Measurements from ENCODE around the gene KIF26A.
A peak's percentile ranks its signal among the peaks of the same experiment; 100 is the strongest.

KIF26A gene

DNA sequence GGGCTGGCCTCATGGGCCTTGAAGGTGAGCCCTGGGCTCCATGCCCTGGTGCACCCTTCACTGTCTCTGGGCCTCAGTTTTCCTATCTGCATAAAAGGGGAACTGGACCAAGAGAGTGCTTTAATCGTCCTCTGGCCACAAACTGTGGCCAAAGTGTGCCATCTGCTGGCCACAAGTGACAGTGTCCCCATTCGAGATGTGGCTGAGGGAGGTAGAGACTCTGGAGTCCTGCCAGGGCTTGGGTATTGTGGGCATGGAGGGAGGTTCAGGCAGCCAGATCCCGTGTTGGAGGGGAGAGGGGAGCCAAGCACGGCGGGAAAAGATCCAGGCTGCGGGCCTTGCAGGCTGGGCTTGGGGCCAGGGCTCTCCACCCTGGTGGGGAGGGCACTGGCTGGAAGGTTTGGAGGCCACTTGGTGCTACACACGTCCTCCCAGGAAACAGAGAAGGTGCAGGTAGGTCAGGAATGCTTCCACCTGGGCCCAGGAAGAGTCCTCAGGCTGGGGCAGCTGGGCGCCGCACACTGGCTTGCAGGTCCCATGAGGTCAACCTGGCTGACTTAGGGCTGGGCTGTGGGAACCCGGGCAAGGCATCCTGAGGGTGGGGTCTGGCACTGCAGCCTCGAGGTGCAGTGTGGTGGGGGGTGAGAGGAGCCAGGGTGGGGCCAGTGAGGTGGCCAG, 7.3 kb upstream of the KIF26A start:
- peak; percentile 37 for DNase-seq (ENCODE audit: low spot score)

GRCh38 chr14:104131968-104132732, 6.2 kb upstream of the KIF26A start:
- DNase-seq (ENCODE audit: low spot score): no peak

DNA sequence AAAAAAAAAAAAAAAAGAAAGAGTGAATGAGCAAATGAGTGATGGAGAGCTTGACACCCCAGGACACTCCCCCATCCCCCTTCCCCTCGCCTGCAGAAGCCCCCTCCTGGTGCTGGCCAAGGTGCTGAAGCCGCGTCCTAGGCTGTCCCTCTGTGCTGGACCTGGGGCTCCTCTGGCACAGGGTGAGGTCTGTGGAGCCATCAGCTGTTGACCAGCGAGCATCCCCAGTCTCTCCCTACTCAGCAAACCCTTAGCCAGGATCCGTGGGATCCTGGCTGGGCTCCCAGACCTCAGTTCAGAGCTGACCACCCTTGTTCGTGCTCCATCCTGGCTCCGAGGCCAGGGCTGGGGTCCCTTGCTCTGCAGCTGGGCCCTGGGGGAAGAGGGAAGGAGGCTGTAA, 5.4 kb upstream of the KIF26A start:
- no peak for DNase-seq (ENCODE audit: low spot score)

GRCh38 chr14:104133496-104133895, 4.9 kb upstream of the KIF26A start:
- DNase-seq (ENCODE audit: low spot score): no peak

GRCh38 chr14:104134061-104134965, 4.1 kb upstream of the KIF26A start:
- no peak for DNase-seq (ENCODE audit: low spot score)

- no peak for DNase-seq (ENCODE audit: low spot score)
Measured at GRCh38 chr14:104135121-104135903, 3.1 kb upstream of the KIF26A start.

DNA sequence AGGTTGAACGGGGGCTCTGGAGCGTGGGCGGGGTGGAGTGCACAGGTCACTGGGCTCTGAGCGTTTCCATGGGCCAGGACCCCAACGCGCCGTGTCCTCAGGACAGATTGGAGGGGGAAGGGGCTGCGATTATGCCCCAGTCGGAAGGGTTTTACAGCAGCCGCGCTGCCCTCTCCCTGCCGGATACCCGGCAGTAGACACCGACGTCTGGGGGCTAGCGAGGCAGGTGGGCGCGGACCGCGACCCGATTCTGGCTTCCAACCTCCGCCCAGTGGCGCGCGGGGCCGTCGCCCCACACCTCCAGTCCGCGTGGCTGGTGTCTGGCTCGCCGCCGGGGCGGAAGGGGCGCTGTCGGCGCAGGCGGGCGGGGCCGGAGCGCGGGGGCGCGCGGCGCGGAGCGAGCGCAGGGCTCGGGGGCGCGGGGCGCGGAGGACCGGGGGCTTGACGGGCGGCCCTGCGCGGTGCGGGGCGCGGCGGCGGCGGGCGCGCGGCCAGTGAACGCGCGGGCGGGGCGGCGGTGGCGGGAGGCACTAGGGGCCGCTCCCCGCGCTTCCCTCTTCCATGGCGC, 2.4 kb upstream of the KIF26A start:
- DNase-seq (ENCODE audit: low spot score): no peak

- no peak for DNase-seq (ENCODE audit: low spot score)
Measured at GRCh38 chr14:104136472-104137296, 1.7 kb upstream of the KIF26A start.

GRCh38 chr14:104137297-104138097, 890 bp upstream of the KIF26A start:
- DNase-seq (ENCODE audit: low spot score): peak; percentile 19

- DNase-seq (ENCODE audit: low spot score): no peak
Measured at GRCh38 chr14:104138718-104139459, 502 bp downstream of the KIF26A start.

- DNase-seq (ENCODE audit: low spot score): no peak
Measured at GRCh38 chr14:104139460-104140212, 1.2 kb downstream of the KIF26A start.

GRCh38 chr14:104140213-104140462, 1.8 kb downstream of the KIF26A start:
- DNase-seq (ENCODE audit: low spot score): no peak

DNA sequence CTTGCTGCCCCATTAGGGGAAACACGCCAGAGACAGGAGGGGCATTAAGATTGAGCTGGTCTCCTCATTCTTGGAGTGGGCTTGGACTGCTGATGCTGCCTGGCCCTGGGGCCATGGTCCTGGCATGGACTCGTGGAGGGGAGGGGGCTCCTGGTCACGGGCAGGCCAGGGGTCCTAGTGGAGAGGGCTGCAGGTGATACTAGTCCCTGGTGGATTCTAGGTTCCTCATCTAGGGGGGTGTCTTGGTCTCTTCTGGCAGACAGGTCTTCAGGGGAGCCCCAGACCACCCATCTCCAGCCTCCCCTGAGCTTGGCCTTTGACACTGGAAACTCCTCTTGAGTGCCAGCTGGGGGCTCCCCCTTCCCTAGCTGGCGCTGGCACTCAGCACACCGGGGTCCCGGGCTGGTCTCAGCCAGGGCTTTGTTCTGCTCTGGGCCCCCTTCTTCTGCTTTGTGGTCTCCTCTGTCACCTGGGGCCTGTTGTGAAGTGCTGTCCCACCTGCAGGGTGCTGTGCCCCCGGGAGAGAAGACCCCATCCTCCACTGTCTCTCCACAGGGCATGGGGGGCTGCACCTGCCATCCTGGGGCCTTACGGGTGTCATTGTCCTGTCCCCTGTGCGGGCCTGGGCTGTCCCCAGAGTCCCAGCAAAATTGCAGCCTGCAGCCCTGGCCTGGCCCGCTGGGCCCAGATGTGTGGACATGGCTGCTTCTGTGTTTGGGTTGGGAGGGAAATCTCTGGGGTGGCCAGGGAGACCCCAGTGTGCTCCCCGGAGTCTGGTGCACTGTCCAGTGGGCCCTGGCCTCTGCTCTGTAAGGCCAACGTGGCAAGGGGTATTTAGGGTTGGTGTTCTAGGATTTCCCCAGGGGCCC, 2.3 kb downstream of the KIF26A start:
- no peak for DNase-seq (ENCODE audit: low spot score)

DNA sequence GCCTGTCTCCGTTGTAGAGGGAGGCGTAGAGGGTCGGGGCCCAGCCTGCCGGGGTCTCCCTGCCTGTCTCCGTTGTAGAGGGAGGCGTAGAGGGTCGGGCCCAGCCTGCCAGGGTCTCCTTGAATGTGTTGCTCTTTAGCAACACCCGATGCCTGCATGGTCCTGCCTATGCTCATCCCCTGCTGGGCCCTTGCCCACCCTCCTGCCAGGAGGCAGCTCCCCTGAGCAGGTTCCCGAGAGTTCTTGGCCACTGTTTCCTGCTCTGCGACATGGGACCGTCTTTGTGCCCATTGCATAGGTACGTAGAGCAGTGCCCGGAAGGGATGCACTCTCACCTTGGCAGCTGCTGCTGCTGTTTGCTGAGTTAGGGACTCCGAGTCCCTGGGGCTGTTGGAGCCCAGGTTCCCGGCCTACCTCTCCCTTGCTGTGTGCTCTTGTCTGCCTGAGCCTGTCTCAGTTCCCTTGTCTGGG, 3.3 kb downstream of the KIF26A start:
- no peak for DNase-seq (ENCODE audit: low spot score)

DNA sequence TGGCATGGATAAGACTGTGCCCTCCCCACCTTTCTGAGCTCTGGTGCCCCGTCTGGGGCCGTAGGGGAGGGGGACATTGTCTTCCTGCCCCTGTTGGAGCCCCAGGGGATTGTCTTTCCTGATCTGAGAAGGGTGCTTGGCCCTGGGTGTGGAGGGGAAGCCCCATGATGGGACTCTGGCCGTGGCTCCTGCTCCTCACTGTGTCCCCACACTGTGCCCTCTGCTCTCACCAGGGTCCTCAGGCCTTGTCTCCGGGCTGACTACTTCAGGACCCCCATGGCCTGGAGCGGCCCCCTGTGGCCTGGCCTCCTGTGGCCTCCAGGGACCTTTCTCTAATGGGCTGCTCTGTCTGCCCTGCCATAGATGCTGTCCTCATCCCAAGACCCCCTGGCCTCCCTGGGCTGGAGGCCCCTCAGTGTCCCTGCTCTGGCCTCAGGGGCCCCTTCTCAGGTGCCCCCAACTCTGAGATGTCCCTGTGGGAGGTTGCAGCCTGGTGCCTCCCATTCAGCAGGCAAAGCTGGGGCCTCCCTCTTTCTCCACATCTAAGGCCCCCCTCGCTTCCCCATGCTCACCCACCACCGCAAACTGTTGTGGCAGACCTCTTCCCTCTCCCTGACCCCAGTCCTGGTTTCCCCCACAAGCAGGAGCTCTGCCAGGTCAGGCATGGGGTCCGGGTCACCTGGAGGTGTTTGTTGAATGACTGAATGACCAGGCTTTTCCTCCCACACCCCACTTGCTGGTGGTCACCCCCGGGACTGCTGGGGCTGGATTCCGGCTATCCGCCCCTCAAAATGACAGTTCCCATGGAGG, 4.0 kb downstream of the KIF26A start:
- no peak for DNase-seq (ENCODE audit: low spot score)

- DNase-seq (ENCODE audit: low spot score): no peak
Measured at GRCh38 chr14:104142946-104143470, 4.6 kb downstream of the KIF26A start.
